Activated naive CD8-positive, alpha-beta T cell treated with anti-CD3 and anti-CD28 coated beads, Interleukin-2, amount 10 ng/mL, durations not matched to agents 7 days and 5 days (primary cell): ENCODE results near the gene ADCY5. TPM values are rescaled to one million over a fixed set of nuclear protein-coding genes. Genes with fewer than 3 reads are reported as not detected.

Source experiments
- ATAC-seq: fragments of 150-1000 bp; cut with Tn5 transposase; one replicate; pipeline ENCODE4 v1.10.0; 2021; ENCODE audit warnings: low read depth, moderate library complexity
- POLR2A ChIA-PET: fragments of 350-600 bp; sonication (Branson Sonifier 250); formaldehyde crosslinking; loops from one replicate; lab custom pipeline; 2021; ENCODE audit warnings: antibody characterized with exemption; lab: Charles Lee
- DNase-seq: peaks from one replicate; pipeline ENCODE4 v3.0.0; 2021
- H3K27ac Mint-ChIP-seq: one replicate; pipeline ENCODE4 v1.8.0; 2022; ENCODE audit warnings: mild to moderate bottlenecking, mixed read lengths
- H3K27me3 Mint-ChIP-seq: one replicate; pipeline ENCODE4 v1.8.0; 2022; ENCODE audit warnings: mild to moderate bottlenecking, moderate library complexity, mixed read lengths
- H3K36me3 Mint-ChIP-seq: one replicate; pipeline ENCODE4 v1.8.0; 2021; ENCODE audit warnings: mild to moderate bottlenecking, mixed read lengths
- H3K4me1 Mint-ChIP-seq: one replicate; pipeline ENCODE4 v1.8.0; 2021; ENCODE audit warnings: mixed read lengths
- H3K4me3 Mint-ChIP-seq: one replicate; pipeline ENCODE4 v1.8.0; 2022; ENCODE audit warnings: mild to moderate bottlenecking, moderate library complexity, mixed read lengths
- H3K9me3 Mint-ChIP-seq: one replicate; pipeline ENCODE4 v1.8.0; 2021; ENCODE audit warnings: mixed read lengths
- total RNA-seq, 2 experiments: library from RNA; stranded (reverse); gene quantifications; one replicate each; pipeline ENCODE4 v1.2.3, GENCODE V29; 2021

Gene ADCY5
- total RNA-seq, 2 experiments from 2014 or later = not detected

GRCh38 chr3:123296261-123296660 is 152.6 kb downstream of the ADCY5 start:
- DNase-seq = no peak
- no peak overlapping the region for H3K4me3 Mint-ChIP-seq
- H3K4me1 Mint-ChIP-seq = no peaks in the 10 kb centered on the region
- H3K36me3 Mint-ChIP-seq = no peaks in the 10 kb centered on the region
- no peaks in the 10 kb centered on the region for H3K27me3 Mint-ChIP-seq
- no peak for ATAC-seq
- no peak overlapping the region for H3K27ac Mint-ChIP-seq
- POLR2A ChIA-PET = no interaction called here
- no peaks in the 10 kb centered on the region for H3K9me3 Mint-ChIP-seq

- DNase-seq = no peak
- Mint-ChIP-seq H3K4me3 (no peak overlapping the region), H3K4me1 (no peaks in the 10 kb centered on the region), H3K9me3 (no peaks in the 10 kb centered on the region), H3K36me3 (no peaks in the 10 kb centered on the region), H3K27ac (no peak overlapping the region), H3K27me3 (no peaks in the 10 kb centered on the region)
- POLR2A ChIA-PET = no interaction called here
- no peak for ATAC-seq
These were observed 153.0 kb downstream of the ADCY5 start for GRCh38 chr3:123295901-123296250.

GRCh38 chr3:123295171-123295900 is 153.6 kb downstream of the ADCY5 start:
- no peaks in the 10 kb centered on the region for H3K9me3 Mint-ChIP-seq
- DNase-seq = no peak
- H3K27ac Mint-ChIP-seq = no peak overlapping the region
- H3K36me3 Mint-ChIP-seq = no peaks in the 10 kb centered on the region
- H3K27me3 Mint-ChIP-seq = no peaks in the 10 kb centered on the region
- ATAC-seq = no peak
- H3K4me3 Mint-ChIP-seq = no peak overlapping the region
- H3K4me1 Mint-ChIP-seq = no peaks in the 10 kb centered on the region
- POLR2A ChIA-PET = no interaction called here

- Mint-ChIP-seq H3K9me3 (no peaks in the 10 kb centered on the region), H3K4me1 (no peaks in the 10 kb centered on the region), H3K27ac (no peak overlapping the region), H3K27me3 (no peaks in the 10 kb centered on the region), H3K36me3 (no peaks in the 10 kb centered on the region), H3K4me3 (no peak overlapping the region)
- ATAC-seq (no peak), DNase-seq (no peak)
- POLR2A ChIA-PET = no interaction called here
These were observed 154.5 kb downstream of the ADCY5 start for GRCh38 chr3:123294296-123294938.

DNA sequence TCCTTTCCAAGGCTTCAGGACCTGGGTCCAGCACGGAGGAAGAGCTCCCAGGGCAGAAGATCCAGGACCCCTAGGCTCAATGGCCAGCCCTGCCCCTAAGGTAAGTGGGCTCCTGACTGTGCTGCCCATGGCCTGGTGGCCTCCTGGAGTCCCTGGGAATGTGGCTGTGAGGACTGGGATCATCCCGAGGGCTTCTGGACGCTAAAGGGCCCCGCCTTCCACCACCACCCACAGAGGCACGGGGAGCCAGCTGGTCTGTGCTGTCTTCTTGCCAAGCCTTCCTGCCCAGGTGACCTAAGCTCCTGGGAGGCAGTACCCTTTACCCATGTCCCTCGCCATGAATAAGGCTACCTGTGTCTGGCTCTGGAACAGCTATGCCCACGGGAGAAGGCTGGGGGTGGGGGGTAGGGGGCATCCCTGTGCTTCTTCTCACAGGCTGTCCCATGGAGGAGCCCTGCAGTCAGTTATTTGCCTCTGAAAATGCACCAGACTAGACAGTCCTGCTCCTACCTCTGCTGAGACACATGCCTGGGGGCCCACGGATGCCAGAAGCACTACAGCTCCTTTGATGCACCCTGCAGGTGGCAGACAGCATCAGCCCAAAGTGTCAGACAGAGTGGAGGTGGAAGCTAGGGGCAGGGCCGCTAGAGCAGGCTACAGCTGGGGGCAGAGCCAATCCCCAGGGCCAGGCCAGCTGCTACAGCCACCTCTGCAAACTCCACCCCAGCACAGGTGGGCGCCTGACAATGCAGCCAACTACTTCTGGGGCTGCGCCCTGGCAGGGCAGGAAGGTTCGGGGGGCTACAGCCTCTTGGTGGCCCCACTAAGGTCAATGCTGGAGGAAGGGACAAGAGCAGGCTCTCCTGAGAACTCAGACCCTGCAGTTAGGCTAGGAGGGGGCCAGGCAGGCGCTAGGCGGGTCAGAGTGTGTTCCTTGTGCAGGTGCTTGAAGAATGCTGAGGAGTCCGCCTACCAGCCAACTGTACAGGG is 156.3 kb downstream of the ADCY5 start:
- no peak overlapping the region for H3K4me3 Mint-ChIP-seq
- H3K36me3 Mint-ChIP-seq = no peaks in the 10 kb centered on the region
- POLR2A ChIA-PET = no interaction called here
- H3K9me3 Mint-ChIP-seq = no peaks in the 10 kb centered on the region
- ATAC-seq = no peak
- no peaks in the 10 kb centered on the region for H3K4me1 Mint-ChIP-seq
- no peaks in the 10 kb centered on the region for H3K27me3 Mint-ChIP-seq
- no peak overlapping the region for H3K27ac Mint-ChIP-seq
- no peak for DNase-seq

- ATAC-seq (no peak), DNase-seq (no peak)
- H3K9me3 Mint-ChIP-seq = no peaks in the 10 kb centered on the region
- H3K4me3 Mint-ChIP-seq = no peak overlapping the region
- no peaks in the 10 kb centered on the region for H3K36me3 Mint-ChIP-seq
- POLR2A ChIA-PET = no interaction called here
- H3K4me1 Mint-ChIP-seq = no peaks in the 10 kb centered on the region
- H3K27me3 Mint-ChIP-seq = no peaks in the 10 kb centered on the region
- no peak overlapping the region for H3K27ac Mint-ChIP-seq
These were observed 157.5 kb downstream of the ADCY5 start for GRCh38 chr3:123291404-123291803.

- Mint-ChIP-seq H3K4me1 (no peaks in the 10 kb centered on the region), H3K4me3 (no peak overlapping the region), H3K36me3 (no peaks in the 10 kb centered on the region), H3K27me3 (no peaks in the 10 kb centered on the region), H3K9me3 (no peaks in the 10 kb centered on the region), H3K27ac (no peak overlapping the region)
- no peak for DNase-seq
- POLR2A ChIA-PET = no interaction called here
- ATAC-seq = no peak
These were observed 157.9 kb downstream of the ADCY5 start for GRCh38 chr3:123290962-123291361.

GRCh38 chr3:123290107-123290930 is 158.6 kb downstream of the ADCY5 start:
- Mint-ChIP-seq H3K27ac (no peak overlapping the region), H3K9me3 (no peaks in the 10 kb centered on the region), H3K27me3 (no peaks in the 10 kb centered on the region), H3K4me1 (no peaks in the 10 kb centered on the region), H3K4me3 (no peak overlapping the region), H3K36me3 (no peaks in the 10 kb centered on the region)
- ATAC-seq (no peak), DNase-seq (no peak)
- POLR2A ChIA-PET = no interaction called here

DNA sequence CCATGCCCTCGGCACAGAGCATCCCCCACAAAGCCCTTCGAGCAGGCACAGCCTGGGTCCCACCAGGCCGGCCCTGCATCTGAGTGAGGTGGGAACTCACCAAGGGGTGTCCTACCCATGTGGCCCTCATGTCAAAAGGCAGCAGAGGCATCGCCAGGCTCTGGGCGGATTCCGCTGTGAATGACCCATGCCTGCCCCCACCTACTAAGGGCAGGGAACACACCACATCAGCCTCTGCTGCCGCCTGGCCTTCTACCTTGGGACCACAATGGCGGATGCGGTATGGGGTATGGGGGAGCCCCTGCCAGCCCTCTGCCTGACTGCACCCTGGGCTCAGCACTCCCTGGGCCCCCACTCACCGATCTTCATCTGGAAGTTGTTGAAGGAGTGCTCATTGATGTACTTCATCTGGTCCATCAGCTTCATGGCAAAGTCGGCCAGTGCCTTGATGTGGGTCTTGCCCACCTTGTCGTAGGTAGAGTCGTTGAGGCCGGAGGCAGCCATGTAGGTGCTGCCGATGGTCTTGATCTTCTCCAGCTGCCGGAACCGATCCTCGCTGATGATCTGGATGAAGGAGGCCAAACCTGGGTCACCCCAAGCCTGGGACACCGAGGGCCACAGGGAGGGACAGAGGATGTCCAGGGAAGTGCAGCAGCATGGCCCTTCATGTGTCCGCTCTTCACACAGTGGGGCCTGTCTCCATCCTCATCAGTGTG is 159.3 kb downstream of the ADCY5 start:
- POLR2A ChIA-PET = no interaction called here
- Mint-ChIP-seq H3K36me3 (no peaks in the 10 kb centered on the region), H3K4me1 (no peaks in the 10 kb centered on the region), H3K27ac (no peak overlapping the region), H3K27me3 (no peaks in the 10 kb centered on the region), H3K4me3 (no peak overlapping the region), H3K9me3 (no peaks in the 10 kb centered on the region)
- ATAC-seq (no peak), DNase-seq (no peak)

DNA sequence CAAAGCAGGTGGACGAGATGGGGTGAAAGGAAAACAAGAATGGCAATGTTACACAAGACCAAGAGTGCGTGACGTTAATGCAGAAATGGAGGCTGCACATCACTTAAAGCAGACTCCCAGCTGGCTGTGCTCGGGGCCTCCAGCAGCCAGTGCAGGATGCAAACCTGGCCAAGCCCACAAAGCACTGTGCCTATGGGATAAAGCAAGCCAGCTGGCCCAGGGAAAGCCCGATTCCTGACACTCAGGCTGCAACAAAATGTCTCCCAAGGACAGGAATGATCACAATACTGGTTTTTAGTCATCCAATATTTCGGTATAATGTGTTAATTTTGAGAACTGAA is 161.0 kb downstream of the ADCY5 start:
- Mint-ChIP-seq H3K4me3 (no peak overlapping the region), H3K4me1 (no peaks in the 10 kb centered on the region), H3K36me3 (no peaks in the 10 kb centered on the region), H3K9me3 (no peaks in the 10 kb centered on the region), H3K27me3 (no peaks in the 10 kb centered on the region), H3K27ac (no peak overlapping the region)
- POLR2A ChIA-PET = no interaction called here
- DNase-seq (no peak), ATAC-seq (no peak)

DNA sequence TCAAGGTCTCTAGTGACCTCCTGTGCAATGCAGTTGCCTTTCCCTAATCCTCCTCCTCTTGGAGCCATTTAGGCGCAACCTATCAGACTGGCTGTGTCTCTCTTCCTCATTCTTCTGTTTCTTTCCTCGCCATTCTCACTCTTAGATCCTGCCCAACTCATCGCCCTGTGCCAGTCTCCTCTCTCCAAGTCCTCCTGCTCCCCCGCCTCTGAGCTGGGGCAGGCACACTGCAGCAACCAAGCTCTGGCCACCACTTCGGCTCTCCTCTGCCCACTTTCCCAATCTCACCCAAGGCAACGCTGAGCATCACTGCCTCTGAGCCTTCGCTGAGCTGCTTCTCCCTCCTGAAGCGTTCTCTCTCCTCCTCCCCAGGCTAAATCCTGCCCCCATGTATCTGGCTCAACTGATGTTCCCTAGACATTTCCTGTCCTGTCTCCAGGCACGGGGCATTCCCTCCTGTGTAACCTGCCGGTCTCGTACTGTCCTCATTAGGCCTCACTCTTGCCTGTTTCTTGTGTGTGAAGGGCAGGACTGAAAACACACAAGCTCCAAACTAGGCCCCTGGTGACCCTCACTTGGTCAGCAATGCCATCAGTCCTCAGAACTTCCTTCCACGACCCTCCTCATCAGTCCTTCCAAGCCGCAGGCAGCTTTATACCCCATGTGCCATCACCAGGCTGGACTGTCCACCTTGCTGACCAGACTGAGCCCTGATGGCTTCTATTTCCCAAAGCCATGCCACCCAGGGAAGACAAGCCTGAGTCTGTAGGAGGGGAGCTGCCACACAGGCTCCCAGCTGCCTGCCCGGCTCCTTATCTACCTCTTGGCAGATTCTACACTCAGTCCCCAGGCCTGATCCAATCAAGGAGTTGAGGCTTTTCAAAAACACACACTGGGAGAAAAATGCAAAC is 161.6 kb downstream of the ADCY5 start:
- Mint-ChIP-seq H3K27me3 (no peaks in the 10 kb centered on the region), H3K4me3 (no peak overlapping the region), H3K4me1 (no peaks in the 10 kb centered on the region), H3K9me3 (no peaks in the 10 kb centered on the region), H3K36me3 (no peaks in the 10 kb centered on the region), H3K27ac (no peak overlapping the region)
- ATAC-seq (no peak), DNase-seq (no peak)
- POLR2A ChIA-PET = no interaction called here
